ENCODE results near the gene BEST4. TPM values are rescaled to one million over a fixed set of nuclear protein-coding genes. Genes with fewer than 3 reads are reported as not detected.
"Not testable (repeated sequence)": the region's sequence is repeated elsewhere in the genome, so short reads cannot be mapped to it uniquely, and the experiment has no call there.

BEST4 gene
- total RNA-seq, 1 donor from 2014 or later = under 0.01 TPM

- DNase-seq (ENCODE audit: low read depth, low spot score) = no peak
Measured at GRCh38 chr1:44778705-44779576, 9.0 kb downstream of the BEST4 start.

- no peak for DNase-seq (ENCODE audit: low read depth, low spot score)
Measured at GRCh38 chr1:44777969-44778635, 9.9 kb downstream of the BEST4 start.

GRCh38 chr1:44777547-44777946 is 10.4 kb downstream of the BEST4 start:
- DNase-seq (ENCODE audit: low read depth, low spot score) = no peak

GRCh38 chr1:44776730-44777068 is 11.3 kb downstream of the BEST4 start:
- no peak for DNase-seq (ENCODE audit: low read depth, low spot score)

GRCh38 chr1:44775930-44776729 is 11.8 kb downstream of the BEST4 start:
- no peak for DNase-seq (ENCODE audit: low read depth, low spot score)

GRCh38 chr1:44775078-44775929 is 12.7 kb downstream of the BEST4 start, which contains the start of gene RPS8:
Gene RPS8, plus strand, starts transcription at chr1:44775540. Its CDS starts 57 bp downstream, at chr1:44775597.
- DNase-seq (ENCODE audit: low read depth, low spot score) = peak; percentile 78

GRCh38 chr1:44766421-44766820 is 21.5 kb downstream of the BEST4 start:
- not testable (repeated sequence) for DNase-seq (ENCODE audit: low read depth, low spot score)

GRCh38 chr1:44760876-44761275 is 27.1 kb downstream of the BEST4 start:
- DNase-seq (ENCODE audit: low read depth, low spot score) = no peak

GRCh38 chr1:44759077-44759476 is 28.9 kb downstream of the BEST4 start:
- no peak for DNase-seq (ENCODE audit: low read depth, low spot score)

- no peak for DNase-seq (ENCODE audit: low read depth, low spot score)
Measured at GRCh38 chr1:44757420-44757819, 30.6 kb downstream of the BEST4 start.

GRCh38 chr1:44747878-44748277 is 40.1 kb downstream of the BEST4 start:
- DNase-seq (ENCODE audit: low read depth, low spot score) = no peak

GRCh38 chr1:44743211-44743610 is 44.8 kb downstream of the BEST4 start:
- no peak for DNase-seq (ENCODE audit: low read depth, low spot score)

- DNase-seq (ENCODE audit: low read depth, low spot score) = no peak
Measured at GRCh38 chr1:44740179-44740617, 47.8 kb downstream of the BEST4 start.

- DNase-seq (ENCODE audit: low read depth, low spot score) = peak; percentile 91
Measured at GRCh38 chr1:44739307-44740178, 48.4 kb downstream of the BEST4 start, which contains the start of gene KIF2C. Gene KIF2C, plus strand, starts transcription at chr1:44739837. Its CDS starts 96 bp downstream, at chr1:44739933.

GRCh38 chr1:44738953-44739306 is 49.0 kb downstream of the BEST4 start:
- DNase-seq (ENCODE audit: low read depth, low spot score) = not testable (repeated sequence)

GRCh38 chr1:44735992-44736391 is 52.0 kb downstream of the BEST4 start:
- no peak for DNase-seq (ENCODE audit: low read depth, low spot score)

- no peak for DNase-seq (ENCODE audit: low read depth, low spot score)
Measured at GRCh38 chr1:44733784-44734183, 54.2 kb downstream of the BEST4 start.
